ENCODE results near the gene KCNK4.
A peak's percentile ranks its signal among the peaks of the same experiment; 100 is the strongest.
"Not testable (repeated sequence)": the region's sequence is repeated elsewhere in the genome, so short reads cannot be mapped to it uniquely, and the experiment has no call there.

Gene KCNK4

GRCh38 chr11:64291262-64291751, at the start of gene KCNK4:
TSS of gene KCNK4 (plus strand) at chr11:64291302. CDS start at chr11:64293019, 1,717 bp downstream.
- no peak for DNase-seq (ENCODE audit: low read depth in 3 of 3)

GRCh38 chr11:64241491-64242374, 49.4 kb upstream of the KCNK4 start:
- DNase-seq (ENCODE audit: low read depth in 3 of 3) = no peak

GRCh38 chr11:64243236-64243854, 47.8 kb upstream of the KCNK4 start:
- DNase-seq (ENCODE audit: low read depth in 3 of 3) = no peak

GRCh38 chr11:64244107-64244506, 47.0 kb upstream of the KCNK4 start:
- DNase-seq (ENCODE audit: low read depth in 3 of 3) = no peak

GRCh38 chr11:64244966-64245365, 46.1 kb upstream of the KCNK4 start:
- no peak for DNase-seq (ENCODE audit: low read depth in 3 of 3)

- DNase-seq (ENCODE audit: low read depth in 3 of 3) = no peak
These were observed 45.7 kb upstream of the KCNK4 start for GRCh38 chr11:64245401-64245796.

GRCh38 chr11:64245797-64246620, 45.1 kb upstream of the KCNK4 start:
- peak; percentile 65 to 82 (median 76) for DNase-seq (ENCODE audit: low read depth in 3 of 3)

GRCh38 chr11:64246621-64246870, 44.6 kb upstream of the KCNK4 start:
- not testable (repeated sequence) for DNase-seq (ENCODE audit: low read depth in 3 of 3)

- DNase-seq (ENCODE audit: low read depth in 3 of 3) = peak; percentile 70 to 77 (median 76)
These were observed 44.0 kb upstream of the KCNK4 start, which contains the start of gene PPP1R14B for GRCh38 chr11:64246871-64247728. TSS of gene PPP1R14B (minus strand) at chr11:64246943. CDS start at chr11:64246673, 270 bp downstream.

GRCh38 chr11:64247729-64248531, 43.2 kb upstream of the KCNK4 start:
- DNase-seq (ENCODE audit: low read depth in 3 of 3) = no peak

- no peak for DNase-seq (ENCODE audit: low read depth in 3 of 3)
These were observed 42.5 kb upstream of the KCNK4 start for GRCh38 chr11:64248578-64248977.

- no peak for DNase-seq (ENCODE audit: low read depth in 3 of 3)
These were observed 42.1 kb upstream of the KCNK4 start for GRCh38 chr11:64249038-64249437.

GRCh38 chr11:64249563-64250414, 41.3 kb upstream of the KCNK4 start:
- no peak for DNase-seq (ENCODE audit: low read depth in 3 of 3)

- DNase-seq (ENCODE audit: low read depth in 3 of 3) = no peak
These were observed 40.6 kb upstream of the KCNK4 start for GRCh38 chr11:64250415-64251015.

- peak in 2 of 3 experiments; percentile 42 to 57 for DNase-seq (ENCODE audit: low read depth in 3 of 3)
These were observed 39.9 kb upstream of the KCNK4 start, which contains the start of gene PLCB3 for GRCh38 chr11:64251016-64251752. TSS of gene PLCB3 (plus strand) at chr11:64251530. CDS start at chr11:64251650, 120 bp downstream.

- no peak for DNase-seq (ENCODE audit: low read depth in 3 of 3)
These were observed 39.4 kb upstream of the KCNK4 start for GRCh38 chr11:64251753-64252002.

- no peak for DNase-seq (ENCODE audit: low read depth in 3 of 3)
These were observed 38.9 kb upstream of the KCNK4 start for GRCh38 chr11:64252003-64252872.

Data from stimulated activated CD4-positive, alpha-beta T cell treated with anti-CD3 and anti-CD28 coated beads, TNF-alpha, amount 100 ng/mL, for 4 hours (primary cell).